GM18508 (cell line): Measurements from ENCODE around the gene ABCA7.

Experiments
- ATAC-seq: cut with Tn5 transposase; IDR thresholded peaks from one replicate; pipeline ENCODE4 v1.9.1; 2021; ENCODE audit warnings: moderate number of reproducible peaks; ENCODE audit not compliant: insufficient read depth, unreplicated experiment

Gene ABCA7

DNA sequence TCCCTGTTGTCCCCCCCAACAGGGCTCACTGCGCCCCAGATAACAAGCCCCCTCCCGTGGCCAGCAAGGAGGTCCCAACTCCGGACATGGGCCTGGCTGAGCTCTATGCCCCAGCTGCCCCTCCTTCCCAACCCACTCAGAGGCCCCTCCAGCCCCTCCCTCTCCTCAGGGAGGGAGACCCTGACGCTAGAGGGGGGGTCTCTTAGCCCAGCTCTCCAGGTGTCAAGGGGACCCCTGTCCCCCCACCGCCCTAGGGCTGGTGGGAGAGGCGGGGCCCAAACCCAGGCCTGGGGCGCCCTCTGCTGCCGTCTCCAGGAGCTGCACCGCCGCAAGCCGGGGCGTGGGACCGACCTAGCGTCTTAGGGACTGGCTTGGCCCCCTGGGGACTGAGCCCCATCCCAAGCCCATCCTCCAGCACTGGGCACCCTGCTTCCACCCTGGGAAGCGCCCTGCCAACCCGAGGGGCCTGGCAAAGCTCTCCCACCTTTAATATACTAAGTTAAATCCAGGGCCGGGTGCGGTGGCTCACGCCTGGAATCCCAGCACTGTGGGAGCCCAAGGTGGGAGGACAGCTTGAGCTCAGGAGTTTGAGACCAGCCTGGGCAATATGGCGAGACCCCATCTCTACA is 38.3 kb upstream of the ABCA7 start:
- no peak for ATAC-seq

DNA sequence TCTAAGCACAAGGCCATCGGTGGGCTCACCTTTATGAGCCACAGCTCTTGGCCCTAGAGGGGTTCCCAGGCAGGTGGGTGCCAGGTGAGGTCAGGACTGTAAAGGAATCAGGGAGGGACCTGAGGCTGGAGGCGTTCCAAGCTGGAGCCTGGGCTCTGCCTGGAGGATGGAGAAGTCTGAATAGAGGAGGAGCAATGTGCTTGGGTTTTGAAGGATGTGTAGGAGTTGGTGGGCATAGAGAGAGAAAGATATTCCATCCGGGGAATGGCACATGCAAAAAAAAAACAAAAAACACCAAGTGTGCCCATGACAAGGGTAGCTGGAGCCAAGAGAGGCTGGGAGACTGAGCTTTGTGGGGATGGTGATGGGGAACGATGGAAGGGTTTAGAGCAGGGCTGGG is 37.3 kb upstream of the ABCA7 start:
- no peak for ATAC-seq

DNA sequence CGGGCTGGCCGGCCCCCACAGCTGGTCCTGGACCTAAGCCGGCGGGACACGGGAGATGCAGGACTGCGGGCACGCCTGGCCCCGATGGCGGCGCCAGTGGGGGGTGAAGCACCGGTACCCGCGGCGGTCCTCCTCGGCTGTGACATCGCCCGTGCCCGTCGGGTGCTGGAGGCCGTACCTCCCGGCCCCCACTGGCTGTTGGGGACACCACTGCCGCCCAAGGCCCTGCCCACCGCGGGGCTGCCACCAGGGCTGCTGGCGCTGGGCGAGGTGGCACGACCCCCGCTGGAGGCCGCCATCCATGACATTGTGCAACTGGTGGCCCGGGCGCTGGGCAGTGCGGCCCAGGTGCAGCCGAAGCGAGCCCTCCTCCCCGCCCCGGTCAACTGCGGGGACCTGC is 36.6 kb upstream of the ABCA7 start:
- no peak for ATAC-seq

DNA sequence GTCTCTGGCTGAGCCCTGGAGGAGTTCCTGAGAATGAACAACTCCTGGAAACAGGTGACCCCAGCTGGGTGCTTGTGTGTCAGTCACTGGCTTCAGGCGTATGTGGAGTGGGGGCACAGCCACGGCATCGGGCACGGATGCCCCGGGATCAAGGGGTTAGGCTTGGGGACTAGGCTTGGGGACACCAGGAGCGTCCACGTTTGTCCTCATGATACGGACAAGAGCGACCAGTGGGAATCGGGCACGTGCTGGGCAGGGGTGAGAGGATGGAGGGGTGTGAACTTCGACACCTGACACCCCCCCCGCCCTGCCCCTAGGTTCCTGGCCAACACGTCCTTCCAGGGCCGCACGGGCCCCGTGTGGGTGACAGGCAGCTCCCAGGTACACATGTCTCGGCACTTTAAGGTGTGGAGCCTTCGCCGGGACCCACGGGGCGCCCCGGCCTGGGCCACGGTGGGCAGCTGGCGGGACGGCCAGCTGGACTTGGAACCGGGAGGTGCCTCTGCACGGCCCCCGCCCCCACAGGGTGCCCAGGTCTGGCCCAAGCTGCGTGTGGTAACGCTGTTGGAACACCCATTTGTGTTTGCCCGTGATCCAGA is 35.6 kb upstream of the ABCA7 start:
- no peak for ATAC-seq

DNA sequence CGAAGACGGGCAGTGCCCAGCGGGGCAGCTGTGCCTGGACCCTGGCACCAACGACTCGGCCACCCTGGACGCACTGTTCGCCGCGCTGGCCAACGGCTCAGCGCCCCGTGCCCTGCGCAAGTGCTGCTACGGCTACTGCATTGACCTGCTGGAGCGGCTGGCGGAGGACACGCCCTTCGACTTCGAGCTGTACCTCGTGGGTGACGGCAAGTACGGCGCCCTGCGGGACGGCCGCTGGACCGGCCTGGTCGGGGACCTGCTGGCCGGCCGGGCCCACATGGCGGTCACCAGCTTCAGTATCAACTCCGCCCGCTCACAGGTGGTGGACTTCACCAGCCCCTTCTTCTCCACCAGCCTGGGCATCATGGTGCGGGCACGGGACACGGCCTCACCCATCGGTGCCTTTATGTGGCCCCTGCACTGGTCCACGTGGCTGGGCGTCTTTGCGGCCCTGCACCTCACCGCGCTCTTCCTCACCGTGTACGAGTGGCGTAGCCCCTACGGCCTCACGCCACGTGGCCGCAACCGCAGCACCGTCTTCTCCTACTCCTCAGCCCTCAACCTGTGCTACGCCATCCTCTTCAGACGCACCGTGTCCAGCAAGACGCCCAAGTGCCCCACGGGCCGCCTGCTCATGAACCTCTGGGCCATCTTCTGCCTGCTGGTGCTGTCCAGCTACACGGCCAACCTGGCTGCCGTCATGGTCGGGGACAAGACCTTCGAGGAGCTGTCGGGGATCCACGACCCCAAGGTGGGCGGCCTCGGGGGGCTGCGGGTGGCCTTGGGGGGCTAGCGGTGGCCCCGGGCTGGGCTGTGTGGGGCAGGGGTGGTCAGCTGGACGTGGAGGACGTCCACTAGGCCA is 34.9 kb upstream of the ABCA7 start:
- no peak for ATAC-seq

DNA sequence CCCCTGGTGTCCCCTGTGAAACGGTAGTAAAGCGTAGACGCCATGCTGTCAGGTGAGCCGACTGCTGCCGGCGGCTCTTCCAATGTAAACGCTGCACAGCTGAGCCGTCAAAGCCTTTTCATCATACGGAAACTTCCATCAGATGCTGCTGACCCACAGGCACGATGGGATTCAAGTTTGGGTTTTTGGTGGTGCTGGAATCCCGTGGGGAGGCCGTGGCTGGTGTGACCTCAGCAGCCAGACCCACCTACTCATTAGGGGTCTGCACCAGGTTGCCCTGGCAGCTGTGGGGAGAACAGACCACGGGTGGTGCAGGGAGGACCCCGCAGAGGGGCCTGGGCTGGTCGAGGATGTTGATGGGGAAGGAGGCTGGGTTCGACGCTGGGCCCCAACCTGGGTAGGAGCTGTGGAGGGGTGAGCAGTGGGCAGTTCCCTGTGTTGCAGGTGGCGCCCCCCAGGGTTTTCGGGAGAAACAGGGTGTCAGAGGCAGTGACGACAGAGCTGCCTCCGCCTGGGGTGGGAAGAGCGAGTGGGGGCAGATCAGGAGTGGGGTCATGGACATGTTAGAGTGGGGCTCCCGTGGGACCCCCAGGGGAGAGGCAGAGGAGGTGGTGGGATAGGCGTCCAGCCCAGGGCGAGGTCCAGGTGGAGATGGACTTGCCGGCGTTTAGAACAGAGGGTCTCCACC is 33.1 kb upstream of the ABCA7 start:
- ATAC-seq: no peak

DNA sequence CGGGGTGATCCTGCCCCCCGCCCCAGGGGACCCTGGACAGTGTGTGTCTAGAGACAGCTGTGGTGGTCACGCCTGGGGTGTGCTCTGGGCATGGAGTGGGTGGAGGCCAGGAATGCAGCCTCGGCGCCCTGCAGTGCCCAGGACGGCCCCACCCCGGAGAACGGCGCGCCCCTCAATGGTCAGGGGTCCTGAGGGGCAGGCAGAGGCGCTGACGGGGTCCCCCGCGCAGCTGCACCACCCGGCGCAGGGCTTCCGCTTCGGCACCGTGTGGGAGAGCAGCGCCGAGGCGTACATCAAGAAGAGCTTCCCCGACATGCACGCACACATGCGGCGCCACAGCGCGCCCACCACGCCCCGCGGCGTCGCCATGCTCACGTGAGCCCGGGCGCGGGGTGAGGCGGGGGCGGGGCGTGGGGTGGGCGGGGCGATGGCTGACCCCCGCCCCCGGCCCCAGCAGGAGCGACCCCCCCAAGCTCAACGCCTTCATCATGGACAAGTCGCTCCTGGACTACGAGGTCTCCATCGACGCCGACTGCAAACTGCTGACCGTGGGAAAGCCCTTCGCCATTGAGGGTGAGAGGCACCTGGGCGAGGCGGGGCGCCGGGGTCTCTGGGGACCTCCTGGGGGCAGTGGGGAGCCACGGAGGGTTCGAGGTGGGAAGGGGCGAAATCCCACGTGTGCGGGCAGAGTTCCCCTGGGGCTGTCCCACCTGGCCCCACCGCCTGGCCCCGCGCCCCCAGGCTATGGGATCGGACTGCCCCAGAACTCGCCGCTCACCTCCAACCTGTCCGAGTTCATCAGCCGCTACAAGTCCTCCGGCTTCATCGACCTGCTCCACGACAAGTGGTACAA is 32.3 kb upstream of the ABCA7 start:
- ATAC-seq: no peak

DNA sequence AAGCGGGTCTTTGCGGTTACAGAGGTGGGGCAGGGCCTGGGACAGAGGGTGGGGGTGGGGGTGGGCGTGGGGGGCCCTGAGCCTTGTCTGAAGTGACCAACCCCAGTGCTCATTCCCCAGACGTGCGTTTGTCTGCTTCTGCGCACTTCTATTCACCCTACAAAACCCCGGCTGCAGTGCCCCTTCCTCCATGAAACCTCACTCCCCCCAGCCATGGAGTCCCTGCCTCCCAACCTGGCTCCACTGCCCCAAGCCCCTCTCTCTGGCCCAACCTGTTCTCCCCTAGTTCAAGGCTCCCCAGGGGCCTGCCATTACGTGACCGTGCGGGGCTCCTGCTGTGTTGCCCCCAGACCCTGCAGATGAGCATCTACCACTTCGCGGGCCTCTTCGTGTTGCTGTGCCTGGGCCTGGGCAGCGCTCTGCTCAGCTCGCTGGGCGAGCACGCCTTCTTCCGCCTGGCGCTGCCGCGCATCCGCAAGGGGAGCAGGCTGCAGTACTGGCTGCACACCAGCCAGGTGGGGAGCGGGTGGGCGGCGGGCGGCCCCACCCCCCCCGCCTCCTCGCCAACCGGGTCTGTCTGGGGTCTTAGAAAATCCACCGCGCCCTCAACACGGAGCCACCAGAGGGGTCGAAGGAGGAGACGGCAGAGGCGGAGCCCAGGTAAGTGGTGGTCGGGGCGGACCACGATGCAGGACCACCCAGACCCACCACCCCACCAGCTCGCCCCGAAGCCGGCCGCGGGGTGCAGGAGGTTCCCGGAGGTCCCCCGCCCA is 31.5 kb upstream of the ABCA7 start:
- ATAC-seq: no peak

DNA sequence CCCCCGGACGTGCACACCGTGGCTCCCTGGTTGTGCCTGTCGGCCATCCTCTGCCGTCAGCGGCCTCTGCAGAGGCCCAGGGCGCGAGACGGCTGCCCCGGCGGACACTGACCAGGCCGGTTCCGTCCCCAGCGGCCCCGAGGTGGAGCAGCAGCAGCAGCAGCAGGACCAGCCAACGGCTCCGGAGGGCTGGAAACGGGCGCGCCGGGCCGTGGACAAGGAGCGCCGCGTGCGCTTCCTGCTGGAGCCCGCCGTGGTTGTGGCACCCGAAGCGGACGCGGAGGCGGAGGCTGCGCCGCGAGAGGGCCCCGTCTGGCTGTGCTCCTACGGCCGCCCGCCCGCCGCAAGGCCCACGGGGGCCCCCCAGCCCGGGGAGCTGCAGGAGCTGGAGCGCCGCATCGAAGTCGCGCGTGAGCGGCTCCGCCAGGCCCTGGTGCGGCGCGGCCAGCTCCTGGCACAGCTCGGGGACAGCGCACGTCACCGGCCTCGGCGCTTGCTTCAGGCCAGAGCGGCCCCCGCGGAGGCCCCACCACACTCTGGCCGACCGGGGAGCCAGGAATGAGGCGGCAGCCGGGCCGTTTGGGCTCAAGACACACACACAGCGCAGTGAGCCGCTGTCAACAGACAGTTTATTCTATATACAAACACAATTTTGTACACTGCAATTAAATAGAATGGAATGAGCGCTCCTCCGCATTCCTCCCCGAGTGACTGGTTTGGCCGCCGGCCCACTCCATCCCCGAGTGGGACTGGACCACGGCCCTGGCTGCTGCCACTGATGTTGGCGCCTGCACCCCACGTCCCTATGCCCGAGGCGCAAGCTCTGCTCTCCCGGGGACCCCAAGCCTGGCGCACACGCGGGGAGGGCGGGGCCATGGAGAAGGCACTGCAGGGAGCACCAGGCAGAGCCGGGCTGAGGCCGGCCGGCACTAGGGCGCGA is 30.6 kb upstream of the ABCA7 start:
- ATAC-seq: no peak

DNA sequence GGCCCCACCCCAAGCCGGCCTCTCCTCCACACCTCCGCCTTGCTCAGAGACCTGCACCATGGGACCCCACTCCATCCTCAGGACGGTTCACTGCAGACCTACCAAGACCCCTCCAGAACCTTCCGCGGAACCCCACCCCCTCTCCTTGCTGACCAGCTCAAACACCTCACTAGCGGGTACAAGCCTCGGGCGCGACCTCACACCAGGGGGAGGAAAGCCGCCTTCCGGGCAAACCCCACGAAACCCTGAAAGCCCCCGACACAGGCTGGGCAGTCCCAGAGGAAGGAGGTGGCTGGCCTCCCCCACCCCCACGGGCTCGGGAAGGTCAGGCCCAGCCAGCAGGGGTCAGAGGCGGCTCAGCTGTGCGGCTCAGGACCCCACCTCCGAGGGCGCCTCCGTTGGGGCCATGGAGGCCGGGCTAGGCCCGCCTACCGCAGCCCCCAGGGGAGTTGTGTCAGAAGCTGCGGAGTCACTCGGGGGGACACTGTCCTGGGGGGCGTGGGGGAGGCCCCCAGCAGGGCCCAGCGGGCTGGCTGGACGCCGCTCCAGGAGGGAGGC is 29.8 kb upstream of the ABCA7 start:
- no peak for ATAC-seq

DNA sequence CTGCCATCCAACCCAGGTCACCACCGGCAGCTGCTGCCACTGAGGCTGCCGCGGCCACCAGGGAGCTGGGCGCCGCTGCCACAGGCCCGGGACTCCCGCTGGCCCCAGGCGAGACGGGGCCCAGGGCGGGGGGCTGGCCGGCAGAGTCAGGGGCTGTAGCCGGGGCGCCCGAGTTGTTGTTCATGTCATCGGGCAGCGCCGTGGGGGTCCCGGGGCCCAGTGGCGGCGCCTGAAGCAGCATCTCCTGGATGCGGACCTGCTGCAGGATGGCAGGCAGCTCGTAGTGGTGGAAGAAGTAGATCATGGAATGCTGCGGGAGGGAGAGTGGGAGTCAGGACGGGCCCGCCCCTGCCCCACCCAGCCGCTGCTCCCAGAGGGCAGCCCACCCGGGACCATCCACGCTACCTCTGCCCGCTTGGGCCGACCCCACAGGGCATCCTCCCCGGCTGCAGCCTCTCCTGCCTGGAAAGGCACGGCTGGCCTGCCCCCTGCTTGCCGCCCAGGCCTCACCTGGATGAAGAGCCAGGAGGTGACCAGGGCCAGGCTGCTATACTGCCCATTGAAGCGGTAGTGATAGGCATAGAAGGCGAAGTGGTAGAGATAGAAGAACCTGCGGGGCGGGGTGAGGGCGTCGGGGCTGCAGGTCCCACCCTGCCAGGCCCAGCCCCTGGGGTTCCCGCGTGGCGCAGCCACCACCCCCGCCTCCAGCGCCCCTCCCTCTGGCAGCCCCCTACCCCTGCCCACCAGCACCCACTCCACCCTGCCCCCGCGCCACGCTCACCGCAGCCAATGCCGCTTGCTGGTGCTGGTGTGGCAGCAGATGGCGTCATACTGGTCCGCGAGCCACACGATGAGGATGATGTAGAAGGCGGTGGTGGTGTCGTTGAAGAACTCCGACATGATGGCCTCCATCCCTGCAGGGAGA is 29.1 kb upstream of the ABCA7 start:
- ATAC-seq: no peak

DNA sequence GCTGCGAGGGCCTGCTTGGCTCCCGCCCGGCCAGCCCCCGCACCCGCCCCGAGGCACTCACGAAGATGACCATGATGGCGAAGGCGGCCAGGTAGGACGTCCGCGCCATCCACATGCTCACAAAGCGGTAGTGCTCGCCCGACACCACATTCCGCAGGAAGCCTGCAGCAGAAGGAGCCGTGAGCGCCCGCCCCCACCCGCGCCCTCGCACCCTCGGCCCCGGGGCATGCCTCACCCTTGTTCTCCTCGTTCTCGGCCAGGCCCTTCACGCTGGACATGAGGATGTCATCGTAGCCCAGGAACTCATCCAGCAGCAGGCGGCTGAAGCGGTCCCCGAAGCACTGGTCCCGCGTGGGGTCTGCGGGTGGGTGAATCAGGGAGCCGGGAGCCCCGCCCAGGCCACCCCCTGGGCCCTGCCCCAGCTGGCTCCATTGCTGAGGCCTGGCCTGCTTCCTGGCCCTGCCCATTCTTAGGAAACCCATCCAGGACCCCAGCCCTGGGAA is 28.0 kb upstream of the ABCA7 start:
- ATAC-seq: no peak

DNA sequence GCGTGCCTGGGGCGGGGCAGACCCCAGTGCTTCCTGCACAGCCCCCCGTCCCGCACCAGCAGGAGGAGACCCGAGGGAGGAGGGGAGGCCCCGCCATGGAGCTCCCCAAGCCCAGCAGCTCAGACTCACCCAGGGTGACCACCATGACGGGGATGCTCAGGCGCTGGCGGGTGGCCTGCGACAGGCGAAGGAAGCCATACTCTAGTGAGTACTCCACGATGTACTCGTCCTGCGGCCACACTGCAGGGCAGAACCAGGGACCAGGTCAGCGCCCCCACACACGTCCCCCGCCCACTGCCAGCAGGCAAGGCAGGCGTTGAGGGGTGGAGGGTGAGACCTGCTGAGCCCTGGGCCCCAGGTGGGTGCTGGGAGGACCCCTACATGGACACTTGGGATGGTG is 27.6 kb upstream of the ABCA7 start:
- no peak for ATAC-seq

DNA sequence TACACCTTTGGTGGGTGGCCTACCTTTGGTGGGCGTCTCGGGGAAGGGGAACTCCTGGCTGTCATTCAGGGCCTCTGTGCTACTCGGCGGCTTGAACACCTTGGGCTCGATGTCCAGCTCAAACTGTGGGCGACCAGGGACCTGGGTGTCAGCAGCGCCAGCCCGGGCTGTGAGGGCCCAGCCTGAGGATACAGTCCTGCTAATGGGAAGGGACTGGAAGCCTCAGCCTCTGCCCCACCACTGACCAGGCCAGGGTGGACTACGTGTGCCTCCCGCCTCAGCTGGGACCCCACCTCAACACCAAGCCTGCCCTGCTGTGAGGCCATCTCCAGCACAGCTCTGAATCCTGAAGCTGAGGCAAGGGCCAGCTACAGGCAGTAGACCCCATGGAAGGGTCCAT is 26.7 kb upstream of the ABCA7 start:
- ATAC-seq: no peak

DNA sequence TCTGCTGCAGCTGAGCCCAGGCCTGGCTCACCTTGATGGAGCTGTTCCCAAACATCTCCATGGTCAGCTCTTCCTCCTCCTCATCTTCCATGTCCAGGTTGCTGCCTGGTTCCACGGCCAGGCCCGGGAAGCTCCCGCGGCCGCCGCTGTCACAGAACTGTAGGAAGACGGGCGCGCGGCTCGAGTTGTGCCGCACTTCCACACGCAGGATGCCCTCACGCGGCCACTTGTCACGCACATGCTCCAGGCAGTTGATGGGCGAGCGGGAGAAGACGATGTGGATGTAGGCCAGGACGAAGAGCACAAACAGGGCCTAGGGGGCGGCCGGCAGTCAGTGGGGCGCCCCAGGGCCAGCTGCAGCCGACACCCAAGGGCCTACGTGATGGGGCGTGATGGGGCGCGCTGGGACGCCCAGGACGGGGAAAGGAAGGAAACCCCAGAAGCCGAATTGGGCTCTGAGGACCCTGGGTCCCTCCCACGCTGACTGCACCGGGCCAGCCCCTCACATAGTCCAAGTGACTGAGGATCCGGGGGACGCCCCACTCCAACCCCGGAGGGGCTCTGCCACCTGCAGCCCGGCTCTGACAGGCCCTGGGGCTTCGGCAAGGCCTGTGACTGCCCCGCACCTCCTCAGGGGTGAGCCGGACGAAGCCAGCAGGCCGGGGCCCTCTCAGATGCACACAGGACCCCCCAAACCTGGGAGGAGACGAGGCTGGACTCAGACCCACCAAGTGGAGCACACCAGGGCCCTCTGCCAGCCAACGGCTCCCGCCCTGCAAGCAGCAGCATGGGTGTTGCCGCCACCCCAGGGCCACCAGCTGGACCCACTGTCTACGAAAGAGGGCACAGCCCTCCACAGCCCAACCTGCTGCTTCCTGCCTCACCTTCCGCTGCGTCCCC is 25.5 kb upstream of the ABCA7 start:
- no peak for ATAC-seq
